Bronchial epithelial cell (primary cell): ENCODE results near the gene ADARB2. TPM values are rescaled to one million over a fixed set of nuclear protein-coding genes. Genes with fewer than 3 reads are reported as not detected.

Source experiments
- DNase-seq: peaks from one replicate; pipeline ENCODE4 v3.0.0-alpha.2; 2010; ENCODE audit warnings: low read depth
- FAIRE-seq: peaks from 2 replicates; lab custom pipeline; 2011; peaks lifted over from hg19 to GRCh38; lab: Jason Lieb, UNC
- H3K27me3 ChIP-seq: 2 replicates; pipeline ENCODE4 v1.5.1; 2011; ENCODE audit warnings: low read length; ENCODE audit not compliant: control insufficient read depth, insufficient read depth
- H3K36me3 ChIP-seq: 2 replicates; pipeline ENCODE4 v1.5.1; 2011; ENCODE audit warnings: low read length; ENCODE audit not compliant: control insufficient read depth, insufficient read depth
- H3K4me3 ChIP-seq: 2 replicates; pipeline ENCODE4 v1.5.1; 2011; ENCODE audit warnings: mild to moderate bottlenecking, low read depth, low read length, control low read depth
- total RNA-seq: library from RNA; depleted of rRNA; stranded (reverse); fragments of >200 nt; gene quantifications from 2 replicates; pipeline ENCODE4 v1.2.1, GENCODE V29; 2014
- TF ChIP-seq, protein P1 (sequence below): IDR thresholded peaks from 2 replicates; pipeline ENCODE4 v1.5.1; 2011; ENCODE audit warnings: mild to moderate bottlenecking, moderate library complexity, low read length, control low read depth, inconsistent platforms; ENCODE audit not compliant: insufficient read depth, severe bottlenecking

Gene ADARB2
- total RNA-seq, 1 donor from 2014 or later: not detected

DNA sequence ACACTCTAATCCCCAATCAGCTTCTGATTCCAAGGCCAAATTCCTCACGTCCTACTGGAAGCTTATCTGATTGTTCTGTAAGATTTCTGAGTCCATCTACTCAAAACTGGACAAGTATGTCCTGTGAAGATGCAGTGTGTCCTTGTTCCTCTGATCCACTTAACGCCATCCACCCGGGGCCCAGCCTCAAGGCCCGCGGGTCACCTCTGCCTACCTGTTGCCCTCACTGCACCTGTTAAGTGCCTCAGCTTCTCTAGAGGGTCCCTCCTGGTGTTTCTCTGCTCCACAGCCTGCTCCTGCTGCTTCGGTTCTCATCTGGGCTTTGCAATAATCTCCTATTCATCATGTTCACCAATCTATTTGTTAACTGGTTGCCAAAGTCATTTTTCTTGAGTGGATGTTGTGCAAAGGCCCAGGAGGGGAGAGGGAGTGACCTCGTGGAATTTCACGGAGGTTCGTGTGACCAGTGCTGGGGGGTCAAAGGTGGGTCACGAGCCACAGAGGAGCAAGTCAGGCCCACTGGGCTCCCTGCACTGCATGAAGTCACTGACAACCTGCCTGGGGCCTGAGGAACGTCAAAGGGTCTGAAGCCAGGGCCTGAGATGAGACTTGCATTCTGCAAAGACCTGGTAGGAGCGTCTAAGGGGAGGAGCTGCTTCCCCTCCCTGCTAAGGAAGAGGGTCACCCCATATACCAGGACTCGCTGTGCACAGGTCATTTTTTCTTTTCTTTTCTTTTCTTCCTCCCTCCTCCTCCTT is 343.0 kb downstream of the ADARB2 start:
- no peak for FAIRE-seq
- TF ChIP-seq, protein P1, sequence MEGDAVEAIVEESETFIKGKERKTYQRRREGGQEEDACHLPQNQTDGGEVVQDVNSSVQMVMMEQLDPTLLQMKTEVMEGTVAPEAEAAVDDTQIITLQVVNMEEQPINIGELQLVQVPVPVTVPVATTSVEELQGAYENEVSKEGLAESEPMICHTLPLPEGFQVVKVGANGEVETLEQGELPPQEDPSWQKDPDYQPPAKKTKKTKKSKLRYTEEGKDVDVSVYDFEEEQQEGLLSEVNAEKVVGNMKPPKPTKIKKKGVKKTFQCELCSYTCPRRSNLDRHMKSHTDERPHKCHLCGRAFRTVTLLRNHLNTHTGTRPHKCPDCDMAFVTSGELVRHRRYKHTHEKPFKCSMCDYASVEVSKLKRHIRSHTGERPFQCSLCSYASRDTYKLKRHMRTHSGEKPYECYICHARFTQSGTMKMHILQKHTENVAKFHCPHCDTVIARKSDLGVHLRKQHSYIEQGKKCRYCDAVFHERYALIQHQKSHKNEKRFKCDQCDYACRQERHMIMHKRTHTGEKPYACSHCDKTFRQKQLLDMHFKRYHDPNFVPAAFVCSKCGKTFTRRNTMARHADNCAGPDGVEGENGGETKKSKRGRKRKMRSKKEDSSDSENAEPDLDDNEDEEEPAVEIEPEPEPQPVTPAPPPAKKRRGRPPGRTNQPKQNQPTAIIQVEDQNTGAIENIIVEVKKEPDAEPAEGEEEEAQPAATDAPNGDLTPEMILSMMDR: no peak
- Histone ChIP-seq H3K36me3 (no peaks in the 10 kb centered on the region), H3K4me3 (no peak overlapping the region), H3K27me3 (no peaks in the 10 kb centered on the region)
- no peak for DNase-seq

DNA sequence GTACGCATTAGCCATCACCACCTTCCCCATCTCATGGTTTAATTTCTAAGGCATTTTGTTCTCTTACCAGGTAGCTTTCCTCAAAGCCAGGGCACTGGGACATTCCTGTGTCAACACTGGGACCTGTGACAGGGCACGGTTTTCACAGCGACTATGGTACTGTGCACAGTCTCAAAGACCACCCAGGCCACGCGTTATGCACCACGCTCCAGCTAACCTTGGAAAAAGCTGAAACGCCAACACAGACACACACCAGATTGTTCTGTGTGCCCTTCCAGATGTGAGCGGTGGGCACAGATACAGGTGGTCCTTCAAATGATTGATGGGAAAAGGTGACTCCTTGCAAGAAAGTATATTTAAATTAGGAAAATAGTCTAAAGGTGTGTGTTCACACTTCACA is 343.8 kb downstream of the ADARB2 start:
- FAIRE-seq: no peak
- DNase-seq: no peak

DNA sequence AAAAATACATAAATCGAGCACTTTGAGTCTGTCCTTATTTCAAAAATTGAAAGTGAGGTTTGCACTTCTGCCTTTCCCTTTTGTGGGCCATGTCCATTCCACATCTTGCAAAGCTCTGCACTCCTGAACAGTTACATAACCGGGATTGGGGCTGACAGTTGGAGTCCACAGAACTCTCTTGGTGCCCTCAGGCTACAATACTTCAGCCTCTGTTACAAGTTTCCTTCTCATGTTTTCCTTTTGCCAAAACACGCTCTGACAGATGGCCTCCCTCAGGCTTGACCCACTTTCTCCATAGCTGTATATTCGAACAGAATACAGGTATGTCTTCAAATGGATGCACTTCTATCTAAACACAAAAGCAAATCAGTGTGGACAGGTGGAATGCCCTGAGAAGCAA is 345.2 kb downstream of the ADARB2 start:
- FAIRE-seq (no peak), DNase-seq (no peak)
- Histone ChIP-seq H3K4me3 (no peak overlapping the region), H3K36me3 (no peaks in the 10 kb centered on the region), H3K27me3 (no peaks in the 10 kb centered on the region)
- TF ChIP-seq, protein P1: no peak

More for the DNA sequence above, 343.8 kb downstream of the ADARB2 start:
- Histone ChIP-seq H3K4me3 (no peak overlapping the region), H3K27me3 (no peaks in the 10 kb centered on the region), H3K36me3 (no peaks in the 10 kb centered on the region)
- TF ChIP-seq, protein P1: no peak

DNA sequence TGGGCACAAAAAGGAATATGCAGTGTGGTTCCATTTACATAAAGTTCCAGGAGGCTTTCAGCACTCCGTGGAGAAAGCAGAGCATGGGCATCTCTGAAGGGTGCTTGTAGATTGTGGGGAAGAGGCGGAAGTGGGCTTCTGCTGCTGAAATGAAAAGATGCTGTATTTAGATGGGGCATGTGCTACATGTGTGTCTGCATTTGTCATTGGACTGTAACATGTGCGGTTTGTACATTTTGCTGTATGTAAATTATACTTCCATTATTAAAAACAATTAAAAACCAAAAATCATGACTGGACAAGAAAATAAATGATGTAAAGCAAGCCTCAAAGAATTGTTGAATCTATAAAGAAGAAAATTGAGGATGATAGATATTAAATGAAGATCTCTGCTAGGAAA is 347.1 kb downstream of the ADARB2 start:
- Histone ChIP-seq H3K36me3 (no peaks in the 10 kb centered on the region), H3K4me3 (no peak overlapping the region), H3K27me3 (no peaks in the 10 kb centered on the region)
- FAIRE-seq (no peak), DNase-seq (no peak)
- TF ChIP-seq, protein P1: no peak

DNA sequence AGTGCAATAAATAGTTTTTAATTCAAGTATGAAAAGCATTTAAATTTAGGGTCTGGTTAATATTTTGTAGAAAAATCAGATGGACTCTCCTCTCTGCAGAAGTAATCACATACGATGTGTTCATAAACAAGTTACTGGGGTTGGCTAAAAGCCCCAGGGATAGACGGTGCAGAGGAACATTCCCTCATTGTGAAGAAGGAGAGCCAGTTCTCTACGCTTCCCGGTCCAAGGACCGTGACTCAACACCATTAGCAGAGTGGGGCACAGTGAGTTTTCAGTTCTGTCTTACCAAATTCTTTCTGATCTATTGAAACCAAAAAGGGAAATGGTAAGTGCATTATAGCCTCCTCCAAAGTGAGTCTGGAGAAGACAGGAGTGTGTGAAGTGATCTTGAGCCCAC is 353.3 kb downstream of the ADARB2 start:
- no peak for DNase-seq
- Histone ChIP-seq H3K36me3 (no peaks in the 10 kb centered on the region), H3K4me3 (no peak overlapping the region), H3K27me3 (no peaks in the 10 kb centered on the region)
- FAIRE-seq: no peak
- TF ChIP-seq, protein P1: no peak

DNA sequence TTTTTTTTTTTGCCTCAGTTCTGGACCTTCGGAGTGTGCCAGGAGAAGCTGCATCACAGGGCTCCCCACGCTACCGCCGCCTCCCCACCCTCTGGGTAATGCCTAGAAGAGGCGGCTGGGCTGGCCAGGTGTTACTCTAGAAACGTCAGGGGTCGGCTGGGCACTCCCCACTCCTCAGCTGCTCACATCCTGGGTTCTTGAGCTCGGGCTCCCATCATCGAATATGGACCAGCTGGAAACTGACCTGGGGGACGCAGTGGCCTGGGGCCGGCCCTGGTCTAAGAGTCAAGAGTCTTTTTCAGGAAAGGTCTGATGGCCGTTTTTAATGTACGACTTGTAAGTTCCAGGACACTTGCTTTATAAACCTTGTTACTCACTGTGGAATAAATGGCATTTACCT is 354.6 kb downstream of the ADARB2 start:
- FAIRE-seq (no peak), DNase-seq (no peak)
- H3K36me3 ChIP-seq: no peaks in the 10 kb centered on the region
- TF ChIP-seq, protein P1: no peak
- H3K27me3 ChIP-seq: no peaks in the 10 kb centered on the region
- H3K4me3 ChIP-seq: no peak overlapping the region
